ENCODE data around the gene LGI4.
A peak's percentile ranks its signal among the peaks of the same experiment; 100 is the strongest.

Gene LGI4

DNA sequence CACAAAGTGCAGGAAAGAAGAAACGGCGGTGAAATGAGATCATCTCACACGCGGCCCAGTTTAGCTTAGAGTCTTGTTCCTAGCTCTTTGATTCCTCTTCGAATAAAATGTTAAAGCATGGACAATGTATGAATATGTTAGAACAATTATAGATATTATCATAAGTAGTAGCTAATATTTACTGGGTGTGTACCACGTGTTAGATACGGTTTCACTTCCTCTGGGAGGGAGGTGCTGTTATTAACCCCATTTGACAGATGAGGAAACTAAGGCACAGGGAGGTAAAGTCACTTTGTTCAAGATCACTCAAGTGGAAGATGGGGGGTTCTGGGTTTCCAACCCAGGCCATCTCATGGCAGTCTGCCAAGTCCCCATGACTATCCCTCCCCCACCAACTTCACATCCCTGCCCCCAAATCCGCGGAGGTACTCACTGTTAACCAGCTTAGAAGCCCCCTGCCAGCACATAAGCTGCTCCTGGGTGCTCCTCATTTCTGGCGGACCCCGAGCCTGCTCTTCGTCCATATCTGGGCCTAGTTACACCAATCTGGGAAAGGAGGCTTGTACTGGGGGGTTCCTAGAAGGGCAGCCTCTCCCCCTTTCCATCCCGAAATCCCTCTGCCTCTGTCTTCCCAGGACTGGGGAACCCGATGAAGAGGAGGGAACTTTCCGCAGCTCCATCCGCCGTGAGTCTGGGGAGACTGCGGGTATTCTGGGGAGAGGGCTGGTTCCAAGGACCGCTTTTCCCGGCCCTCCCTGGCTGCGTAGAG lies 7.2 kb upstream of the LGI4 start:
- H3K9ac ChIP-seq: no peak overlapping the region
- peaks cover 7% of the 10 kb centered on the region for H3K4me1 ChIP-seq (ENCODE audit: low read depth, poor library complexity, severe bottlenecking)
- no peaks in the 10 kb centered on the region for H4K20me1 ChIP-seq (ENCODE audit: insufficient read depth)
- H3K27me3 ChIP-seq (ENCODE audit: insufficient read depth, low read depth): peaks cover 13% of the 10 kb centered on the region; the same call in 1 of the 2 replicates
- peak overlapping the region; percentile 80 for H3K4me2 ChIP-seq
- H3K27ac ChIP-seq: no peak overlapping the region
- no peak overlapping the region for H3K4me3 ChIP-seq (IDR thresholded peaks at IDR 0.05; ENCODE audit: insufficient read depth, low read depth, low read length)
- TF ChIP-seq, protein P1, sequence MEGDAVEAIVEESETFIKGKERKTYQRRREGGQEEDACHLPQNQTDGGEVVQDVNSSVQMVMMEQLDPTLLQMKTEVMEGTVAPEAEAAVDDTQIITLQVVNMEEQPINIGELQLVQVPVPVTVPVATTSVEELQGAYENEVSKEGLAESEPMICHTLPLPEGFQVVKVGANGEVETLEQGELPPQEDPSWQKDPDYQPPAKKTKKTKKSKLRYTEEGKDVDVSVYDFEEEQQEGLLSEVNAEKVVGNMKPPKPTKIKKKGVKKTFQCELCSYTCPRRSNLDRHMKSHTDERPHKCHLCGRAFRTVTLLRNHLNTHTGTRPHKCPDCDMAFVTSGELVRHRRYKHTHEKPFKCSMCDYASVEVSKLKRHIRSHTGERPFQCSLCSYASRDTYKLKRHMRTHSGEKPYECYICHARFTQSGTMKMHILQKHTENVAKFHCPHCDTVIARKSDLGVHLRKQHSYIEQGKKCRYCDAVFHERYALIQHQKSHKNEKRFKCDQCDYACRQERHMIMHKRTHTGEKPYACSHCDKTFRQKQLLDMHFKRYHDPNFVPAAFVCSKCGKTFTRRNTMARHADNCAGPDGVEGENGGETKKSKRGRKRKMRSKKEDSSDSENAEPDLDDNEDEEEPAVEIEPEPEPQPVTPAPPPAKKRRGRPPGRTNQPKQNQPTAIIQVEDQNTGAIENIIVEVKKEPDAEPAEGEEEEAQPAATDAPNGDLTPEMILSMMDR (conservative IDR thresholded peaks at IDR 0.05; ENCODE audit: low read depth, low read length): no peak
- H2AFZ ChIP-seq (ENCODE audit: low read depth): peak overlapping the region; percentile 49
- no peaks in the 10 kb centered on the region for H3K79me2 ChIP-seq (ENCODE audit: insufficient read depth, low read depth)
- H3K36me3 ChIP-seq (ENCODE audit: insufficient read depth): no peaks in the 10 kb centered on the region

DNA sequence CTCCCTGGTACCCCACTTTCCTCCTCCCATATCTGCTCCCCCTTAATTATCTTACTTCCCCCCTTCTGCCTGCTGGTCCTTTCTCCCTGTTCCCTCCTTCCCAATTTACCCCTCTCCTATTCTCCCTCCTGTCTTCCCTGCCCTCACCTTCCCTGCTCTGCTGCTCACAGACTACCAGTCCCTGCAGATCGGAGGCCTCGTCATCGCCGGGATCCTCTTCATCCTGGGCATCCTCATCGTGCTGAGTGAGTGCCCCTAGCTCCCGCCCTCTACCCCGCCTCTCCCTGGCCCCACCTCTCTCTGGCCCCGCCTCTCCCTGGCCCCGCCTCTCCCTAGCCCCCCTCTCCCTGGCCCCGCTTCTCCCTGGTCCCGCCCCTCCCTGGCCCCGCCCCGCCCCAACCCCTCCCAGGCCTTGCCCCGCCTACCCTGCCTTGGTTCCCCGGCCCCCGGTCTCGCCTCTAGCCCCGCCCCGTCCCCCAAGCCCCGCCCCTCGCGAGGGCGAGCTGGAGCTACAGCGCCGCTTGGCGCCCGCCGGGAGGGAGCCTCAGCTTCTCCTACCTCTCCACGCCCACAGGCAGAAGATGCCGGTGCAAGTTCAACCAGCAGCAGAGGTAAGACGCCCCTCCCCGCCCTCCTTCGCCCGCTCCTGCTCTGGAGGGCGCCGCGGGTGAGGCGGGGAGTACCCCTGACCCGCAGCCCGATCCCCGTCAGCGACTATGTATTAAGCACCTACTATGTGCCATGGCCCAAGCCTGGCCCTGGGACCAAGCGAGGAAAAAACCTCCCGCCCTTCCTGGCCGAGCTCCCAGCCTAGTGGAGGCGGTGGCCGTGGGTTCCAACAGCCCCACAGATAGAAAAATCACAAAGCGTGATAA lies 6.3 kb upstream of the LGI4 start:
- Histone ChIP-seq H3K4me3 (IDR thresholded peaks at IDR 0.05; ENCODE audit: insufficient read depth, low read depth, low read length) (no peak overlapping the region), H3K9ac (no peak overlapping the region), H3K27ac (no peak overlapping the region)

DNA sequence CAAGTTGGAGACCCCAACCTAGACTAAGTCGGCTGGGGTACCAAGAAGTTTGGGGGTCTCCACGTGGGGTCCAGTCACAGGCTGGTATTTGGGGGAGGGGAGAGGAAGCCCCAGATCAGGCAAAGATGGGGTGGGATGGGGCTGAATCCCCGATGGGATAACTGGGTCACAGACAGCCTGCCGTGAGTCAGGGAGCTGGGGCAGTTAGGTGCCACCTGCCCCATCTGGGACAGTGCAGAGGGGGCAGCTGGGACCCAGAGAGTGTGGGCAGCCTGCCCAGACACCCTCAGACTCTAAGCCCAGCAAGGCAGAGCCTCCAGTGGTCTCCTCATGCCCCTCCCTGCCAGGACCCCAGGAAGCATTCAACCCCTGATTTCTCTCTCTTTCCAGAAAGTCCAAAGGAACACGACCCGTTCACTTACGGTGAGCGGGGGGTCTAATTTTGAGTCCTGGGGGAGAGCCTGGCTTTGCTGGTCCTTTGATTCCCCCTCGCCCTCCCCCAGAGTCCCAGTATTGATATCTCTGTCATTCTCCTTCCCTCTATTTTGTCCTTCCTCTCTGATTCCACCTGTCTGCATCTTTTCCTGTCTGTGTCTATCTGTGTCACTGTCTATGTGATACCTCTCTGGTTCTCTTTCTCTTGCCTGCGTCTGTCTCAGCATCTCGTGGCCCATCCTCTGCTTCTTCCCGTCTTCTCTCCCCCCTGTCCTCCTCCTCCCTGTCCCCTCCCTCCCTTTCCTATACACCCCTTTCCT lies 5.5 kb upstream of the LGI4 start:
- H3K4me3 ChIP-seq (IDR thresholded peaks at IDR 0.05; ENCODE audit: insufficient read depth, low read depth, low read length): no peak overlapping the region
- no peaks in the 10 kb centered on the region for H3K79me2 ChIP-seq (ENCODE audit: insufficient read depth, low read depth)
- TF ChIP-seq, protein P1 (conservative IDR thresholded peaks at IDR 0.05; ENCODE audit: low read depth, low read length): no peak
- peaks cover 13% of the 10 kb centered on the region; the same call in 1 of the 2 replicates for H3K27me3 ChIP-seq (ENCODE audit: insufficient read depth, low read depth)
- H3K4me1 ChIP-seq (ENCODE audit: low read depth, poor library complexity, severe bottlenecking): peaks cover 7% of the 10 kb centered on the region
- H3K4me2 ChIP-seq: peak overlapping the region; percentile 39; the same call in 1 of the 2 replicates
- H4K20me1 ChIP-seq (ENCODE audit: insufficient read depth): no peaks in the 10 kb centered on the region
- H3K27ac ChIP-seq: no peak overlapping the region
- peak overlapping the region; percentile 57; the same call in 1 of the 2 replicates for H2AFZ ChIP-seq (ENCODE audit: low read depth)
- H3K36me3 ChIP-seq (ENCODE audit: insufficient read depth): no peaks in the 10 kb centered on the region
- H3K9ac ChIP-seq: no peak overlapping the region

More for the DNA sequence above, 6.3 kb upstream of the LGI4 start:
- TF ChIP-seq, protein P1 (conservative IDR thresholded peaks at IDR 0.05; ENCODE audit: low read depth, low read length): peak; percentile 28; the same call in 1 of the 2 replicates
- Histone ChIP-seq H4K20me1 (ENCODE audit: insufficient read depth) (no peaks in the 10 kb centered on the region), H3K79me2 (ENCODE audit: insufficient read depth, low read depth) (no peaks in the 10 kb centered on the region), H3K4me2 (peak overlapping the region; percentile 80), H2AFZ (ENCODE audit: low read depth) (peak overlapping the region; percentile 57), H3K4me1 (ENCODE audit: low read depth, poor library complexity, severe bottlenecking) (peaks cover 7% of the 10 kb centered on the region), H3K36me3 (ENCODE audit: insufficient read depth) (no peaks in the 10 kb centered on the region), H3K27me3 (ENCODE audit: insufficient read depth, low read depth) (peaks cover 13% of the 10 kb centered on the region; the same call in 1 of the 2 replicates)

DNA sequence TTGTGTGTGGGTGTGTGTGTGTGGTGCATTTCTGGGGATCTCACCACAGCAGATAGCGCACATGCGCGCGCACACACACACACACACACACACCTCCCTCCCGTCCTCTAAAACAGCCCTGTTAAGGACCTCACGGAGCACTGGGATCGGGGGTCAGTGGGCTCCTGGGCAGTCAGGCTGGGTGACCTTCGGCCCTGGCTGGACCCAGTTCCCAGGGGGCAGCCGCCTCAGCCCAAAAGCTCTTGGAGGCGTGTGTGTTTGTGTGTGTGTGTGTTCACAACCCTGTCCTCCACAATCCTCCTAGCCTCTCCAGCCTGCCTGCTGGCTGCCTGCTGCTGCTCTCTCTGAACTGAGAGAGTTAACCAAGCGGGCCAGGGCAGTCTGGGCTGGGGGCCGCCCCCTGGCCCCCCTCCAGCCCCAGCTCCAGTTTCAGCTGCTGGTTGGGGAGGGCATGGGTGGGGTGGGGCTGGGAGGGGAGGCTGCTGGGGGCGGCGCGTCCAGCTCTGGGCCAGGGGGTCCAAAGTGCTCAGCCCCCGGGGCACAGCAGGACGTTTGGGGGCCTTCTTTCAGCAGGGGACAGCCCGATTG lies 3.5 kb upstream of the LGI4 start, which contains the start of gene FXYD1:
TSS of gene FXYD1 (plus strand) at position 520 of the 588 bp plus-strand sequence. CDS start 1,256 bp downstream, outside the sequence.
- no peak within 1 kb of the TSS for H3K4me3 ChIP-seq (IDR thresholded peaks at IDR 0.05; ENCODE audit: insufficient read depth, low read depth, low read length)
- TF ChIP-seq, protein P1 (conservative IDR thresholded peaks at IDR 0.05; ENCODE audit: low read depth, low read length): no peak
- H3K79me2 ChIP-seq (ENCODE audit: insufficient read depth, low read depth): no peaks in the 10 kb centered on the region
- no peak within 1 kb of the TSS for H2AFZ ChIP-seq (ENCODE audit: low read depth)
- no peak within 1 kb of the TSS for H3K4me2 ChIP-seq
- H3K4me1 ChIP-seq (ENCODE audit: low read depth, poor library complexity, severe bottlenecking): peaks cover 7% of the 10 kb centered on the region
- no peak within 1 kb of the TSS for H3K9ac ChIP-seq
- no peak within 1 kb of the TSS for H3K27ac ChIP-seq
- no peaks in the 10 kb centered on the region for H3K36me3 ChIP-seq (ENCODE audit: insufficient read depth)
- H4K20me1 ChIP-seq (ENCODE audit: insufficient read depth): no peaks in the 10 kb centered on the region
- H3K27me3 ChIP-seq (ENCODE audit: insufficient read depth, low read depth): peaks cover 7% of the 10 kb centered on the region; the same call in 1 of the 2 replicates

All from KMS-11 (cell line).